Esophagus (tissue), 2 donors: ENCODE results near the gene LHPP. TPM values are rescaled to one million over a fixed set of nuclear protein-coding genes. Genes with fewer than 3 reads are reported as not detected.

Source experiments
- H3K27ac ChIP-seq, 2 donors: one replicate each; pipeline ENCODE4 v1.5.1; 2013; ENCODE audit warnings: low read depth in 2 of 2, mild to moderate bottlenecking in 2 of 2, inconsistent platforms in 1 of 2, low read length in 1 of 2, moderate library complexity in 1 of 2
- H3K27me3 ChIP-seq, 2 donors: one replicate each; pipeline ENCODE4 v1.6.1; 2013; ENCODE audit warnings: low read length in 2 of 2, control low read depth in 1 of 2, mild to moderate bottlenecking in 1 of 2; ENCODE audit not compliant: insufficient read depth in 2 of 2, control insufficient read depth in 1 of 2
- H3K36me3 ChIP-seq, 2 donors: one replicate each; pipeline ENCODE4 v1.6.1; 2013; ENCODE audit warnings: low read length in 1 of 2; ENCODE audit not compliant: control insufficient read depth in 2 of 2, insufficient read depth in 2 of 2
- H3K4me1 ChIP-seq, 2 donors: one replicate each; pipeline ENCODE4 v1.6.1; 2013; ENCODE audit warnings: low read length in 1 of 2; ENCODE audit not compliant: control insufficient read depth in 2 of 2, insufficient read depth in 2 of 2
- H3K4me3 ChIP-seq, 2 donors: one replicate each; pipeline ENCODE4 v1.5.1; 2013; ENCODE audit warnings: low read length in 2 of 2, mild to moderate bottlenecking in 2 of 2, low read depth in 1 of 2, moderate library complexity in 1 of 2
- H3K9me3 ChIP-seq, 2 donors: one replicate each; pipeline ENCODE4 v1.6.1; 2013; ENCODE audit warnings: mild to moderate bottlenecking in 2 of 2, low read depth in 1 of 2, low read length in 1 of 2, moderate library complexity in 1 of 2; ENCODE audit not compliant: control insufficient read depth in 2 of 2, insufficient read depth in 1 of 2
- WGBS, 2 donors: extraction: QIAGEN DNeasy Blood & Tissue Kit; methylation state at CpG; one replicate each; pipeline ENCODE4 v1.1.7; 2013; 5-methylcytosine and 5-hydroxymethylcytosine counted together
- polyA plus RNA-seq, 2 donors: library from polyadenylated mRNA; stranded (reverse); fragments of 200-250 nt; gene quantifications; one replicate each; pipeline ENCODE4 v1.2.3, GENCODE V29; 2013
- donor health status: healthy with polysubstance abuse.
- donor health status: Bipolar disorder and iron deficiency.

The LHPP gene
- polyA plus RNA-seq, 2 donors, result 23.0 to 23.4 TPM

DNA sequence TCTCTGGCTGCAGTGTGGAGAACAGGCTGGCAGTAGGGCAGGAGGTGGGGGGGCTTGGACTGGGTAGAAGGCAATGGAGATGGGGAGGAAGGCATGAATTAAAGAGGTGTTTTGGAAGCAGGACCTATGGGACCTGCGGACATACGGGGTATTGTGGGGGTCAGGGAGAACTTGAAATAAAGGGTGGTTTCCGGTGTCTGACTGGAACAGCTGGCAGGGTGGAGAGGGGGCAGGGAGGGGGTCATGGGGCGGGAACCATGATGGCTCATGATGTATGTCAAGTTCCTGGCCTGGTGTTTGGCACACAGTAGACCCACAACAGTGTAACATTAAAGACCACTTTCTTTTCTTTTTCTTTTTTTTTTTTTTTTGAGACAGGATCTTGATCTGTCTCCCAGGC is 5.5 kb downstream of the LHPP start:
- Histone ChIP-seq H3K4me3 (no peak overlapping the region), H3K27ac (no peak overlapping the region), H3K27me3 (no peaks in the 10 kb centered on the region), H3K9me3 (no peaks in the 10 kb centered on the region), H3K36me3 (peaks cover 0 to 3% of the 10 kb centered on the region in 2 donors), H3K4me1 (peaks cover 0 to 7% of the 10 kb centered on the region in 2 donors)
- WGBS, 2 donors, result 86 to 93% methylated on average over 4 of the region's 4 CpGs

DNA sequence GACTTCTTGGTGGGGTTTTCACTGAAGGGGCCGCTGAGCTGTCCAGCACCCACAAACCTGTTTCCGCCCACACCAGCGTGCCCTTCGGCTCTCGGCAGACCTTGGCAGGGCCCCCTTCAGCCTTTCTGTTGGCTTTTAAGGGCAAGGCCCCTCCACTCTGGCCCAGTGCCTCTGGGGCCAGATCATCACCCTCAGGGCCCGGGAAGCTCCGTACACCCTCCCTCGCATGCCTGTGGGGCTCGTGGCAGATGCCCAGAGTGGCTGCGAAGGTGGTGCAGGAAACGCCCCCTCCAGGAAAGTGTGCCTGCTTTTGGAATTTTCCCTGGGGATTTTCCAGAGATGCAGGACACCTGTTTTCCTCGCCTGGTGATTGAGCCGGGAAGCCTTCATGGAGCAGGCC is 7.0 kb downstream of the LHPP start:
- Histone ChIP-seq H3K9me3 (no peaks in the 10 kb centered on the region), H3K4me3 (no peak overlapping the region), H3K36me3 (peaks cover 0 to 3% of the 10 kb centered on the region in 2 donors), H3K4me1 (peaks cover 0 to 4% of the 10 kb centered on the region in 2 donors), H3K27ac (no peak overlapping the region), H3K27me3 (no peaks in the 10 kb centered on the region)
- 65 to 74% methylated on average over 13 of the region's 13 CpGs for WGBS, 2 donors

DNA sequence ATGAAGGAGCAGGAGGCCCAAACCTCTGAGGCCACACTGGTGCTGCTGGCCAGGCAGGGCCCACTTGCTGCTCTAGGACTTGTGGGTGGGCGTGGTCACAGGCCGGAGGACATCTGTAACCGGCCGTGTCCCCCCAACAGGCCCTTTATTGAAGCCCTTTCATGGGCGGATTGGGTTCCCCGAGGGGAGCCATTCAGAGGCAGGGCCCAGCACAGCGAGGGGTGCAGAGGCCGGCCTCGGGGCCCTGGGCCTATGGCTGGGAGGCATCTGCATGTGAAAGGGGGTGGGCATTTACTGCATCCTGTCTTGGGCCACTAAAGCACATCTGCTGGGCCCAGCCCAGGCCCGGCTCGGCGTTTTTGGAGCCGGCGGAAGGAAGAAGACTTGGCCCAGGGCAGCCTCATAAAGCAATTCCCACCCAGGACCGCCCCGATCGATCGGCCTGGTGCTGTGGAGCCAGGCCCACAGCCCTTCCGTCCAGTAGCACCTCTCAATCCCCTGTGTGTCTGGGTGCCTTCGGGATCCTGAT is 8.4 kb downstream of the LHPP start:
- H3K27me3 ChIP-seq, result no peaks in the 10 kb centered on the region

DNA sequence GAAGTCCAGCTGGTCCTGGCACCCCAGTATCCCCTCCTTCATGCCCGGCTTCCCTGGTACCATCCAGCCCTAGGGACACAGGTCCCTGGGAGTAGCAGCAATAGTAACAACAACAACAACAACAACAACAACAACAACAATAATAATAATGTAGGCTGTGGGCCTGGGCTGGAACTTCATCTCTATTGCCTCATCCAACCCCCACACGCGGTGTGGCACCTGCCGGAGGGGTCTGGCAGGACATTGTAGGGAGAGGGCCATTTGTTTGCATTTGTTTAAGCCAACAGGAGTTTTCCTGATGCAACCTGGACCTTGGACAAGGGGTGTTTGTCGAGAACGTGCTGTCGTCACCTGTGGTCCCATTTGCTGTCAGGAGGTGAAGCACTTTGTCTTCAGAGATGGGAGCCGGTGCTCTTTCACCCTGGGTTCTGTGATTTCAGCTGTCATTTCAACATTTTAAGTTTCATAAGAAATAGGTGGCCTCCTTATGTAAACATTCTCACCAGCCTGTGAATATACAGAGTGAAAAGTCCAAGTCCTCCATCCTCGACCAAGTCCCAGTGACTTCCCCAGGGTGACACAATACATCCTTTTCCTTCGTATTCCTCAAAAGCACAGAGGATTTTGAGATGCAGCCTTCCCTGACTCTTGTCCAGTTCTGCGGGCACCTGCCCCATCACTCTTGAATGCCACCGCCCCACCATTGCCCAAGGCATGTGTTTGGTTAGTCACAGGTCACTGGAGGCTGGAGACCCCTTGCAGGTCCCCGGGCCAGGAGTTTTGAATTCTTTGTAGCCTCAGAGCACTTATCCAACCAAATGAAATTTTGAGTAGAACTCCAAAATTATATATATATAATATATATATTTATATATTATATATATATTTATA is 9.2 kb downstream of the LHPP start:
- H3K27ac ChIP-seq, result no peak overlapping the region
- H3K4me3 ChIP-seq, result no peak overlapping the region
- H3K27me3 ChIP-seq, result no peaks in the 10 kb centered on the region
- peaks cover 0 to 3% of the 10 kb centered on the region in 2 donors for H3K4me1 ChIP-seq
- 86 to 90% methylated on average over 13 of the region's 13 CpGs for WGBS, 2 donors
- no peaks in the 10 kb centered on the region for H3K9me3 ChIP-seq
- peaks cover 0 to 3% of the 10 kb centered on the region in 2 donors for H3K36me3 ChIP-seq

More for the DNA sequence above, 8.4 kb downstream of the LHPP start:
- 86 to 89% methylated on average over 19 to 20 of the region's 20 CpGs for WGBS, 2 donors
- H3K4me3 ChIP-seq, result no peak overlapping the region
- H3K36me3 ChIP-seq, result peaks cover 0 to 3% of the 10 kb centered on the region in 2 donors
- peaks cover 0 to 4% of the 10 kb centered on the region in 2 donors for H3K4me1 ChIP-seq
- no peaks in the 10 kb centered on the region for H3K9me3 ChIP-seq
- no peak overlapping the region for H3K27ac ChIP-seq

DNA sequence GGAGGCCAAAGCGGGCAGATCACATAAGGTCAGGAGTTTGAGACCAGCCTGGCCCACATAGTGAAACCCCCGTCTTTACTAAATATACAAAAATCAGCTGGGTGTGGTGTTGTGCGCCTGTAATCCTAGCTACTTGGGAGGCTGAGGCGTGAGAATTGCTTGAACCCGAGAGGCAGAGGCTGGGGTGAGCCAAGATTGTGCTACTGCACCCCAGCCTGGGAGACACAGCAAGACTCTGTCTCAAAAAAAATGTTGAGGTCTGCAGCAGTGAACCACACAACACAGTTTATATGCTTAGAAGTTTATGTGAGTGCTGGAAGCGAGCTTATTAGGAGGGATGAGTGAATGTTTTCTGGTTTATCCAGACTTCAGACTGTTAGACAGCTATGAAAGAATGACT is 10.4 kb downstream of the LHPP start:
- no peaks in the 10 kb centered on the region for H3K9me3 ChIP-seq
- peaks cover 0 to 3% of the 10 kb centered on the region in 2 donors for H3K4me1 ChIP-seq
- WGBS, 2 donors, result 85 to 94% methylated on average over 6 of the region's 6 CpGs
- no peak overlapping the region for H3K4me3 ChIP-seq
- peaks cover 0 to 3% of the 10 kb centered on the region in 2 donors for H3K36me3 ChIP-seq
- H3K27ac ChIP-seq, result no peak overlapping the region
- H3K27me3 ChIP-seq, result no peaks in the 10 kb centered on the region

DNA sequence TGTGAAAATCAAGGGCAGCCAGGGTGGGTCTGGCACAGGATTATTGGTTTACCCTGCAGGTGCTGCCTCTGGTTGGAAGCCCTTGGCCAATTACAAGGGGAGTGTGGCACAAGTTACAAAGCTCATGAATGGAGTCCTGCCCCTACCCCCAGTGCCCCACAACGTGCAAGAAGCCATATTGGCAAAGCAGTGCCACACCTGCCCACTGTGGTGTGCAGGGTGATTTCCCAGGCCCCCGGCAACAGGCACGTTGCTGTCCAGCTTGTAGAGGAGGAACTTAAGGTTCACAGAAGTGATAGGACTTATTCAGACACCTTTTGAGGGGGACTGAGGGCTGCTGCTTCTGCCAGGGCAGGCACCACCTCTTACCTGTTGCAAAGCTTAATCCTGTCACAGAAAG is 11.4 kb downstream of the LHPP start:
- Histone ChIP-seq H3K27ac (no peak overlapping the region), H3K4me3 (no peak overlapping the region), H3K9me3 (no peaks in the 10 kb centered on the region), H3K36me3 (peaks cover 0 to 3% of the 10 kb centered on the region in 2 donors), H3K27me3 (no peaks in the 10 kb centered on the region), H3K4me1 (peaks cover 0 to 5% of the 10 kb centered on the region in 2 donors)
- whole genome bisulfite sequencing, 2 donors, result 62 to 68% methylated on average over 3 of the region's 3 CpGs

DNA sequence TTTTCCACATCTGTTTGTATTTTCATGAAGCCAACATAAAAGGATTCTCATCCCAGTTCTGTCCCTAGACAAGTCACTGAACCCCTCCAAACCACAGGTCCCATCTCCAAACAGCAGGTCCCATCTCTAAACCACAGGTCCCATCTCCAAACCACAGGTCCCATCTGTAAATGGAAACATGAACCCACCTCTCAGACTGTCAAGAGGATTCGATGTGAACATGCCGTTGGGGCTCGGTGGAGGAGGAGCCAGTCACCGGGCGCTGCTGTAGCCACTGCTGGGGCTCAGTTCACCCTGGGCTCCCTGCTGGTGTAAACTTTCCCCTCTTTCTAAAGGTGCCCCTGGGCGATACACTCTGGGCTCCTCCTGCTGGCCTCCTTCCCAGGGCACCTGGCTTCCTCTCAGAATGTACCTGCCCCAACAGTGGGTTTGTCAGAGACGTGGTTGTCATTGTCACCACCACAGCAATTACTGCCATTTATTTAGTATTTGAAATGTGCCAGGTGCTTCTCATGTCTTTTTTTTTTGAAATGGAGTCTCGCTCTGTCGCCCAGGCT is 13.0 kb downstream of the LHPP start:
- H3K9me3 ChIP-seq, result no peaks in the 10 kb centered on the region
- no peaks in the 10 kb centered on the region for H3K27me3 ChIP-seq
- H3K27ac ChIP-seq, result no peak overlapping the region
- peaks cover 0 to 5% of the 10 kb centered on the region in 2 donors for H3K4me1 ChIP-seq
- WGBS, 2 donors, result 59 to 64% methylated on average over 8 to 9 of the region's 9 CpGs
- H3K36me3 ChIP-seq, result peaks cover 0 to 2% of the 10 kb centered on the region in 2 donors
- H3K4me3 ChIP-seq, result no peak overlapping the region

DNA sequence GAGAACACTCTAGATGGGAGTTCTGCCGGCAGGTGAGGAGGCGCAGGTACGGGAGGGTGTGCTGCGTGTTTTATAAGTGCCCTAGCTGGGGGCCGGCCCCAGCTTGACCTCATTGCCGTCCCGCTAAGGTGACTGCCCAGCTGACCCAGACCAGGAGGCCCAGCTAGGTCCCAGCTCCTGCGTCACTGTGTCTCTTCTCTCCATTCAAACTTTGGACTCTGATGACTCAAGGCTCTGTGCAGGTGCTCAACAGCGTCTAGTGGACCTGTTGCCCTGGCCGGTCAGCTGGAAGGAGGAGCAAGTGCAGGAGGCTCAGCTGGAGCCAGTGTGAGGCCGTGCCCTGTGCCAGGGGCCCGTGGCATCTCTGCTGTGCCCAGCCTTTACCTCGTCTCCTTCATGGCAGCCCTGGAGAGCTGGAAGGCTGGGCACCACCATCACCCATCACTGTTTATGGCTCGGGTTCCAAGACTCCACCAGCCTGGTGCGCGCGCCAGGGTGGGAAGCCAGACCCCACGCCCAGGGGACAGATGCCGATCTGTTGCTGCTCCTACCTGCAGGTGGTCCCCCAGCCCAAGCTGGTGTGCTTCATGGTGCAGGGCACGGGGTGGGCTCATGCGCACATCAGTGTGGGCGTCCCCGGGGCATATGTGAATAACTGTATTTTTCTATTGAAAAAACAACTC is 14.6 kb downstream of the LHPP start:
- Histone ChIP-seq H3K27me3 (no peaks in the 10 kb centered on the region), H3K27ac (no peak overlapping the region)

DNA sequence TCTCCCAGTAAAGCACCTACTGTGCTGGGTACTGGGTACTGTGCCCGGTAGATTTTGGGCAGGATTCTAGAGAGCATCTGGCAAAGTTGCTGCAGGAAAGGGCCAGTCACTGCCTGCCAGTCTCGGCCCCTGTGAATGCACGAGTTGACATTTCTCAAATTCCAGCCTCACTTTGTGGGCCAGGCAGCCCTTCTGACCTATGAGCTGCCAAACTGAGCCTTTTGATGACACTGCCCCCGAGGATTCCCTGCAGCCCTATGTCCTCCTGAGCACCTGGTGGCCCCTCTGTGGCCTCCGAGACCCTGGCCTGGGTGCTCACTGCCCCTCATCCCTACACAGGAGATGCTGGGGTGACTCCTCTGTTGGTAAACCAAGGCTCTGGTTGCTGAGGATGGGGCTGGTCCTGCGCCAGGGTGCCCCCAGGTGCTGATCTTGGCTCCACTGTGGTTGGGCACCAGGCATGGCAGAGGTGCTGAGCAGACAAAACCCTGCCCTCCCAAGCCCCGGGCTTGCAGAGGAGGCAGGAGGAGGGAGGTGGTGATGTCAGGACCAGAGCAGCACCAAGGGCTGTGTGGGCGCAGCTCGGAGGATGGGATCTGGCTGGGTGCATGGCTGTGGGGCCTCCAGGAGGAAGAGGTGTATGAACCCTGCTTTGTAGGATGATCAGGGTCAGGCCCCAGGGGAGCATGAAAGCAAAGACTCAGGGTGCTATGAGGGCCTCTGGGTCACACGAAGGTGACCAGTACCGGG is 16.2 kb downstream of the LHPP start:
- Histone ChIP-seq H3K27ac (no peak overlapping the region), H3K9me3 (no peaks in the 10 kb centered on the region), H3K4me3 (no peak overlapping the region), H3K4me1 (peaks cover 0 to 5% of the 10 kb centered on the region in 2 donors), H3K36me3 (no peaks in the 10 kb centered on the region), H3K27me3 (no peaks in the 10 kb centered on the region)
- 60% methylated on average over 11 of the region's 11 CpGs for WGBS, 2 donors

More for the DNA sequence above, 14.6 kb downstream of the LHPP start:
- H3K9me3 ChIP-seq, result no peaks in the 10 kb centered on the region
- peaks cover 0 to 5% of the 10 kb centered on the region in 2 donors for H3K4me1 ChIP-seq
- H3K36me3 ChIP-seq, result no peaks in the 10 kb centered on the region
- 88 to 95% methylated on average over 23 of the region's 23 CpGs for WGBS, 2 donors
- H3K4me3 ChIP-seq, result no peak overlapping the region
